GM23248 (cell line): ENCODE data around the gene NQO2.

ENCODE experiments used
- EZH2 ChIP-seq: fragments of 200-600 bp; sonication (generic); IDR thresholded peaks from 2 replicates; pipeline ENCODE4 v1.6.1; 2018; ENCODE audit warnings: antibody characterized with exemption, mild to moderate bottlenecking; ENCODE audit not compliant: insufficient read depth, poor library complexity, severe bottlenecking
- EZH2phosphoT487 ChIP-seq: fragments of 200-600 bp; sonication (generic); IDR thresholded peaks from 2 replicates; pipeline ENCODE4 v1.6.1; 2018; ENCODE audit warnings: antibody characterized with exemption, moderate library complexity, mild to moderate bottlenecking, low read depth; ENCODE audit not compliant: insufficient read depth

DNA sequence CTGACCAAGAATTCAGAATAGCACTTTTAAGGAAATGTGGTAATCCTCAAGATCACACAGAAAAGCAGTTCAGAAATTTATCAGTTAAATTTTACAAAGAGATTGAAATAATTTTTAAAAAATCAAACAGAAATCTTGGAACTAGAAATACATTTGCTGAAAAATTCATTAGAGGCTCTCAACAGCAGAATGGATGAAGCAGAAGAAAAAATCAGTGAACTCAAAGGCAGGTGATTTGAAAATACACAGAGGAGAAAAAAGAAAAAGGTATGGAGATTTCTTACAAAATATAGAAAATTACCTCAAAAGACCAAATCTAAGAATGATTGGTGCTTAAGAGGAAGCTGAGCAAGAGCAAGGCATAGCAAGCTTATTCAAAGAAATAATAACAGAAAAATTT lies 11.5 kb downstream of the NQO2 start:
- no peak for TF ChIP-seq EZH2
- TF ChIP-seq EZH2phosphoT487, result no peak
